KOPT-K1 (cell line): ENCODE data around the gene FZD8.
"Not testable (repeated sequence)": the region's sequence is repeated elsewhere in the genome, so short reads cannot be mapped to it uniquely, and the experiment has no call there.

Experiments
- H3K27ac ChIP-seq: fragments of 200-600 bp; sonication (generic); 2 replicates; pipeline ENCODE4 v1.5.1; 2016; ENCODE audit warnings: antibody characterized with exemption, mild to moderate bottlenecking, low read depth, low read length; ENCODE audit not compliant: poor library complexity, severe bottlenecking
- H3K36me3 ChIP-seq: fragments of 200-600 bp; sonication (generic); 2 replicates; pipeline ENCODE4 v1.5.1; 2017; ENCODE audit warnings: antibody characterized with exemption, mild to moderate bottlenecking, low read length, moderate library complexity; ENCODE audit not compliant: insufficient read depth
- H3K9me3 ChIP-seq: fragments of 200-600 bp; sonication (generic); 2 replicates; pipeline ENCODE4 v1.5.1; 2017; ENCODE audit warnings: antibody characterized with exemption, low read length, mild to moderate bottlenecking; ENCODE audit not compliant: insufficient read depth, poor library complexity, severe bottlenecking

FZD8 gene

GRCh38 chr10:35642035-35642792 lies at the start of gene FZD8:
Gene FZD8 (minus strand): TSS chr10:35642296. CDS start chr10:35641429, 867 bp downstream.
- no peaks in the 10 kb centered on the region for H3K36me3 ChIP-seq
- H3K27ac ChIP-seq = no peak within 1 kb of the TSS
- peaks cover 17% of the 10 kb centered on the region for H3K9me3 ChIP-seq

GRCh38 chr10:35691522-35692236 lies 49.6 kb upstream of the FZD8 start:
- H3K9me3 ChIP-seq = no peaks in the 10 kb centered on the region
- H3K36me3 ChIP-seq = no peaks in the 10 kb centered on the region
- H3K27ac ChIP-seq = no peak overlapping the region

- no peaks in the 10 kb centered on the region for H3K9me3 ChIP-seq
- H3K36me3 ChIP-seq = no peaks in the 10 kb centered on the region
- H3K27ac ChIP-seq = no peak overlapping the region
Measured at GRCh38 chr10:35690534-35690933, 48.4 kb upstream of the FZD8 start.

GRCh38 chr10:35685858-35686257 lies 43.8 kb upstream of the FZD8 start:
- not testable (repeated sequence) for H3K36me3 ChIP-seq, H3K9me3 ChIP-seq, H3K27ac ChIP-seq

- no peak overlapping the region for H3K27ac ChIP-seq
- H3K36me3 ChIP-seq = no peaks in the 10 kb centered on the region
- H3K9me3 ChIP-seq = no peaks in the 10 kb centered on the region
Measured at GRCh38 chr10:35685402-35685801, 43.3 kb upstream of the FZD8 start.

- Histone ChIP-seq H3K9me3 (no peaks in the 10 kb centered on the region), H3K36me3 (no peaks in the 10 kb centered on the region), H3K27ac (no peak overlapping the region)
Measured at GRCh38 chr10:35684586-35684985, 42.5 kb upstream of the FZD8 start.

GRCh38 chr10:35675846-35676245 lies 33.8 kb upstream of the FZD8 start:
- Histone ChIP-seq H3K27ac (no peak overlapping the region), H3K36me3 (no peaks in the 10 kb centered on the region), H3K9me3 (no peaks in the 10 kb centered on the region)

GRCh38 chr10:35674843-35675242 lies 32.7 kb upstream of the FZD8 start:
- Histone ChIP-seq H3K27ac (no peak overlapping the region), H3K36me3 (no peaks in the 10 kb centered on the region), H3K9me3 (no peaks in the 10 kb centered on the region)

- Histone ChIP-seq H3K27ac (no peak overlapping the region), H3K36me3 (no peaks in the 10 kb centered on the region), H3K9me3 (peaks cover 3% of the 10 kb centered on the region)
Measured at GRCh38 chr10:35668865-35669650, 27.0 kb upstream of the FZD8 start.

GRCh38 chr10:35667971-35668370 lies 25.9 kb upstream of the FZD8 start:
- peaks cover 3% of the 10 kb centered on the region for H3K9me3 ChIP-seq
- no peaks in the 10 kb centered on the region for H3K36me3 ChIP-seq
- no peak overlapping the region for H3K27ac ChIP-seq

GRCh38 chr10:35667270-35667889 lies 25.3 kb upstream of the FZD8 start:
- Histone ChIP-seq H3K36me3 (no peaks in the 10 kb centered on the region), H3K27ac (no peak overlapping the region), H3K9me3 (peaks cover 3% of the 10 kb centered on the region)

- no peak overlapping the region for H3K27ac ChIP-seq
- peaks cover 5% of the 10 kb centered on the region for H3K9me3 ChIP-seq
- H3K36me3 ChIP-seq = no peaks in the 10 kb centered on the region
Measured at GRCh38 chr10:35661236-35661635, 19.1 kb upstream of the FZD8 start.

GRCh38 chr10:35659456-35659855 lies 17.4 kb upstream of the FZD8 start:
- peaks cover 5% of the 10 kb centered on the region for H3K9me3 ChIP-seq
- H3K36me3 ChIP-seq = no peaks in the 10 kb centered on the region
- no peak overlapping the region for H3K27ac ChIP-seq

GRCh38 chr10:35657621-35658020 lies 15.5 kb upstream of the FZD8 start:
- H3K27ac ChIP-seq = no peak overlapping the region
- no peaks in the 10 kb centered on the region for H3K36me3 ChIP-seq
- peaks cover 5% of the 10 kb centered on the region for H3K9me3 ChIP-seq

- no peak overlapping the region for H3K27ac ChIP-seq
- no peaks in the 10 kb centered on the region for H3K9me3 ChIP-seq
- H3K36me3 ChIP-seq = no peaks in the 10 kb centered on the region
Measured at GRCh38 chr10:35652824-35653223, 10.7 kb upstream of the FZD8 start.
